ENCODE results near the gene DDX19B.

DNA sequence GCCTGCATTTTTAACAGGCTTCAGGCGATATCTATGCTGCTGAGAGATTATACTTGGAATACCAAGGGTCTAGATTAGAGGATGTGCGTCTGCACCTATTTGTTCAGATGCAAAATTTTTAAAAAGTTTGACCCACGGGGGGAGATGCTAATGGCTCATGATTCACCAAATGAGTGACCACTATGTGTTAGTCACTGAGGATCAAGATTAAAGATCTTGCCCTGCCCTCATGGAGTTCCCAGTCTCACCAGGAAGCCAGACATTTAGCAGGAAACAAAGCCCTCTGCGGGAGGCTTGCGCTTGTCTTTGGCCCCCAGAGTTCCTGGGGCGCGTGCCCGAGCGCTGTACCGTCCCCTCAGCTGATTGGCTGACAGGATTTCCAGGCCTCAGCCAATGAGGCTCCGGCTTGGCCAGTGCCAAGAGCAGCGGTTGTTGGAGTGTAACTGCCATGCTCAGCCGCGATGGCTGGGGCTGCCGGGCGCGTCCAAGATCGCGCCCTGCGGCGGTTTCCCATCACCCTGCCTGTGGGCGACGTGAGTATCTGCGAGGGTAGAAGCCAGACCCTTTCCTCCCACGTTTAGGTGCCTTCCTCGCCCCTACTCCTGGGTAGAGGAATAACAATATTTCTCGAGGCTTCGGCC, 4.5 kb upstream of the DDX19B start:
- TF ChIP-seq, protein P1, sequence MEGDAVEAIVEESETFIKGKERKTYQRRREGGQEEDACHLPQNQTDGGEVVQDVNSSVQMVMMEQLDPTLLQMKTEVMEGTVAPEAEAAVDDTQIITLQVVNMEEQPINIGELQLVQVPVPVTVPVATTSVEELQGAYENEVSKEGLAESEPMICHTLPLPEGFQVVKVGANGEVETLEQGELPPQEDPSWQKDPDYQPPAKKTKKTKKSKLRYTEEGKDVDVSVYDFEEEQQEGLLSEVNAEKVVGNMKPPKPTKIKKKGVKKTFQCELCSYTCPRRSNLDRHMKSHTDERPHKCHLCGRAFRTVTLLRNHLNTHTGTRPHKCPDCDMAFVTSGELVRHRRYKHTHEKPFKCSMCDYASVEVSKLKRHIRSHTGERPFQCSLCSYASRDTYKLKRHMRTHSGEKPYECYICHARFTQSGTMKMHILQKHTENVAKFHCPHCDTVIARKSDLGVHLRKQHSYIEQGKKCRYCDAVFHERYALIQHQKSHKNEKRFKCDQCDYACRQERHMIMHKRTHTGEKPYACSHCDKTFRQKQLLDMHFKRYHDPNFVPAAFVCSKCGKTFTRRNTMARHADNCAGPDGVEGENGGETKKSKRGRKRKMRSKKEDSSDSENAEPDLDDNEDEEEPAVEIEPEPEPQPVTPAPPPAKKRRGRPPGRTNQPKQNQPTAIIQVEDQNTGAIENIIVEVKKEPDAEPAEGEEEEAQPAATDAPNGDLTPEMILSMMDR (IDR thresholded peaks at IDR 0.05; ENCODE audit: insufficient read depth, low read depth, low read length), result no peak
- TF ChIP-seq EZH2 (IDR thresholded peaks at IDR 0.05; ENCODE audit: insufficient read depth, low read length), result no peak

Data from astrocyte (in vitro differentiated cells and primary cell).